GM19324 (cell line): ENCODE measurements around the gene ZNF879.

Experiments used
- ATAC-seq: cut with Tn5 transposase; IDR thresholded peaks from one replicate; pipeline ENCODE4 v1.9.1; 2021; ENCODE audit warnings: mild to moderate bottlenecking, moderate library complexity; ENCODE audit not compliant: unreplicated experiment, low FRiP score

ZNF879 gene

DNA sequence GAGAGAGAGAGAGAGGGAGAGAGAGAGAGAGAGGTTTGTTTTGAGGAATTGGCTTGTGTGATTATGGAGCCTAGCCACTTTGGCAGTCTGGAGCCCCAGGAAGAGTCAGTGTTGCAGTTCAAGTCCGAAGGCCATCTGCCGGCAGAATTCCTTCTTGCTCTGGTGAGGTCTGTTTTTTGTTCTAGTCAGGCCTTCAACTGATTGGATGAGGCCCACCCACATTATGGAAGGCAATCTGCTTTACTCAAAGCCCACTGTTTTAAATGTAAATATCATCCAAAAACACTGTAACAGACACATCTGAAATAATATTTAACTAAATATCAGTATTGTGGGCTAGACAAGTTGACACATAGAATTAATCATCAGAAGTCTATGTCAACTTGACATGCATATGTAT is 17.0 kb upstream of the ZNF879 start:
- ATAC-seq = no peak

- no peak for ATAC-seq
Observed at GRCh38 chr5:179008667-179009066, 14.9 kb upstream of the ZNF879 start.

DNA sequence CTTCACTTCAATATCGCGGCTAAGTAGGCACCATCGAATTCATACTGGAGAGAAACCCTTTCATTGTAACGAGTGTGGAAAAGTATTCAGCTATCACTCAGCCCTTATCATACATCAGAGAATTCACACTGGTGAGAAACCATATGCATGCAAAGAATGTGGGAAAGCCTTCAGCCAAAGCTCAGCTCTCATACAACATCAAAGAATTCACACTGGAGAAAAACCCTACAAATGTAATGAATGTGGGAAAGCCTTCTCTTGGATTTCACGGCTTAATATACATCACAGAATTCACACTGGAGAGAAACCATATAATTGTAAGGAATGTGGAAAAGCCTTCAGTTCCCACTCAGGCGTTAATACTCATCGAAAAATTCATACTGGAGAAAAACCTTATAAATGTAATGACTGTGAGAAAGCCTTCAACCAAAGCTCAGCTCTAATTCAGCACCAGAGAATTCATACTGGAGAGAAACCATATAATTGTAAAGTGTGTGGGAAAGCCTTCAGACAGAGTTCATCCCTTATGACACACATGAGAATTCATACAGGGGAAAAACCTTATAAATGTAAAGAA is 9.5 kb downstream of the ZNF879 start:
- ATAC-seq = no peak

- ATAC-seq = no peak
Observed at GRCh38 chr5:179044765-179045164, 21.2 kb downstream of the ZNF879 start.

GRCh38 chr5:179051784-179052183 is 28.2 kb downstream of the ZNF879 start:
- ATAC-seq = no peak

- no peak for ATAC-seq
Observed at GRCh38 chr5:179054036-179054785, 30.6 kb downstream of the ZNF879 start.

GRCh38 chr5:179054876-179055275 is 31.3 kb downstream of the ZNF879 start:
- ATAC-seq = no peak

DNA sequence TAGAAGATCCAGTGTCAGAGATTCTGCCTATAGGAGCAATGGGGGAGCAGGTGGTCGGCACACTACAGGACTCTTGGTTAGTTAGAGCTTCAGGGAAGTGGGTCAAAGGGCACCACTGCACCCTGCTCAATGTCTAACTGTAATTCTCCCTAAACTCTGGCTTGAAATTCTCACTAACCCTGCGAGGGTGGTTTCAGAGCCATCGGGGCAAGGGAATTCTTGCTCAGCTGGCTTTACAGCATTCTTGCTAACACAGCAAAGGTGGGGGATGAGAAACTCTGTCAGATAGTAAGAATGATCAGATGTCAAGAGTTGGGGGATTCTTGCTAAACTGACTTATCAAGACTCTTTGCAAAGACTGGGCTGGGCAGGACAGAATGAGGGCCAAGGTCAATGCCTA is 31.8 kb downstream of the ZNF879 start:
- no peak for ATAC-seq

- no peak for ATAC-seq
Observed at GRCh38 chr5:179055841-179056240, 32.2 kb downstream of the ZNF879 start.

GRCh38 chr5:179060116-179061008 is 36.8 kb downstream of the ZNF879 start, which contains the start of gene ZNF354C:
TSS of gene ZNF354C (plus strand) at chr5:179060373. CDS start at chr5:179062069, 1,696 bp downstream.
- ATAC-seq = no peak

GRCh38 chr5:179061025-179061424 is 37.4 kb downstream of the ZNF879 start:
- no peak for ATAC-seq

DNA sequence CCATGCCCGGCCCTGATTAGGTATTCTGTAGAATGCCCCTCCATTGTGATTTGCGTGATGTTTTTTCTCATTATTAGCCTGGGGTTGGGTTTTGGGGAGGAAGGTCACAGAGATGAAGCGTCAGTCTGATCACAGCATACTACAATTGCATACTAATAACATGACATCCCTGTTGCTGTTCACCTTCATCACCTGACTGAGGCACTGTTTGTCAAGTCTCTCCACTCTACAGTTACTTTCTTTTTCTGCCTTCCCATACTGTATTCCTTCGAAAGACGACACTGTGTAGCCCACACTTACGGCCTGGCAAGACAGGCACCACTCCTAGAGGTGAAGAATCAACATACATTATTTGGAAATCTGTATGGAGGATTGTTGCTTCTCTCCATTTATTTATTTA is 42.1 kb downstream of the ZNF879 start:
- ATAC-seq = no peak

GRCh38 chr5:179079165-179079987 is 55.8 kb downstream of the ZNF879 start:
- no peak for ATAC-seq

GRCh38 chr5:179080724-179081123 is 57.1 kb downstream of the ZNF879 start:
- no peak for ATAC-seq
